PFSK-1 (cell line): ENCODE results near the gene HCRTR1.

ENCODE experiments used
- POLR2AphosphoS5 ChIP-seq: IDR thresholded peaks from 2 replicates; pipeline ENCODE4 v1.6.1; 2012; ENCODE audit warnings: low read depth, mild to moderate bottlenecking, control low read depth, low read length, moderate library complexity
- TAF1 ChIP-seq: IDR thresholded peaks from 2 replicates; pipeline ENCODE4 v1.6.1; 2012; ENCODE audit warnings: low read length, control low read depth, borderline replicate concordance; ENCODE audit not compliant: insufficient read depth
- TF ChIP-seq, protein P1 (sequence below), 2 experiments: IDR thresholded peaks; 2 replicates each; pipeline versions ENCODE4 v1.6.1 to v1.8.0; 2011 to 2012; ENCODE audit warnings: low read depth in 2 of 2, low read length in 2 of 2, control low read depth in 1 of 2, inconsistent platforms in 1 of 2, mild to moderate bottlenecking in 1 of 2, moderate library complexity in 1 of 2; ENCODE audit not compliant: insufficient read depth in 1 of 2

DNA sequence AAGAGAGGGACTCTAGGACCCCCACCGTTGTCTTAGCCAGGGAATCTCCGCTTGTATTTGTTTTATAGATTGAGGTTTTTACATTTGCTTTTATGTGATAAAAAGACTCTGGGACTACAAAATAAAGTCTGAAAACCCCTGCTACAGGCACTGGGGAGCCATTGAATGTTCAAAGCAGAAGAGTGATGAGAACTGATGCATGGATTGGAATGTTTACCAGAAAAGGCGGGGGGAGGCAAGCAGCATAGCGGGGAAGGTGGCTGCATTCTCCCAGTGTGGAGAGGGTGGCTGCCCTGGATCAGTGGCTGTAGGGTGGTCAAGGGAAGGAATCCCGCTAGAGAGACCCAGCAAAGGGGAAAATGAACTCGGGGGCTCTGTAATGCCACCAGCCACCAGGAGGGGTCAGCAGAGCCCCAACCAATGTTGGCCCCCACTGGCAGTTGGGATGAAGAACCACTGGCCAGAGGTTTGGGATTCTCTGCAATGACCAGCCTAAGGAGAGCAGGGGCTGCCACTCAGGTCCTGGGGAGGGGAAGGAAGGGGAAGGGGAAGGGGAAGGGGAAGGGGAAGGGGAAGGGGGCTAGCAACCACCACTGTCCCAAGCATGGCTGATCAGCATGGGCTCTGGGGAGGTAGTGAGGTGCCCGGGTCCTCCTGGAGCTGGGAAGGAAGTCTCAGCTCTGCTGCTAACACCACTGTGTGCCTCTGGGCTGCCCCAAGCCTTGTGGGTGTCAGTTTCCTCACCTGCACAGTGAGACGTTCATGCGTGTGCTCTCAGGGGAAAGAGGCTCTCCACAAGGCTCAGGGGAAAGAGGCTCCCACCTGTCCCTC is 46.3 kb downstream of the HCRTR1 start:
- TF ChIP-seq TAF1, result no peak
- no peak for TF ChIP-seq POLR2AphosphoS5
- TF ChIP-seq, protein P1, sequence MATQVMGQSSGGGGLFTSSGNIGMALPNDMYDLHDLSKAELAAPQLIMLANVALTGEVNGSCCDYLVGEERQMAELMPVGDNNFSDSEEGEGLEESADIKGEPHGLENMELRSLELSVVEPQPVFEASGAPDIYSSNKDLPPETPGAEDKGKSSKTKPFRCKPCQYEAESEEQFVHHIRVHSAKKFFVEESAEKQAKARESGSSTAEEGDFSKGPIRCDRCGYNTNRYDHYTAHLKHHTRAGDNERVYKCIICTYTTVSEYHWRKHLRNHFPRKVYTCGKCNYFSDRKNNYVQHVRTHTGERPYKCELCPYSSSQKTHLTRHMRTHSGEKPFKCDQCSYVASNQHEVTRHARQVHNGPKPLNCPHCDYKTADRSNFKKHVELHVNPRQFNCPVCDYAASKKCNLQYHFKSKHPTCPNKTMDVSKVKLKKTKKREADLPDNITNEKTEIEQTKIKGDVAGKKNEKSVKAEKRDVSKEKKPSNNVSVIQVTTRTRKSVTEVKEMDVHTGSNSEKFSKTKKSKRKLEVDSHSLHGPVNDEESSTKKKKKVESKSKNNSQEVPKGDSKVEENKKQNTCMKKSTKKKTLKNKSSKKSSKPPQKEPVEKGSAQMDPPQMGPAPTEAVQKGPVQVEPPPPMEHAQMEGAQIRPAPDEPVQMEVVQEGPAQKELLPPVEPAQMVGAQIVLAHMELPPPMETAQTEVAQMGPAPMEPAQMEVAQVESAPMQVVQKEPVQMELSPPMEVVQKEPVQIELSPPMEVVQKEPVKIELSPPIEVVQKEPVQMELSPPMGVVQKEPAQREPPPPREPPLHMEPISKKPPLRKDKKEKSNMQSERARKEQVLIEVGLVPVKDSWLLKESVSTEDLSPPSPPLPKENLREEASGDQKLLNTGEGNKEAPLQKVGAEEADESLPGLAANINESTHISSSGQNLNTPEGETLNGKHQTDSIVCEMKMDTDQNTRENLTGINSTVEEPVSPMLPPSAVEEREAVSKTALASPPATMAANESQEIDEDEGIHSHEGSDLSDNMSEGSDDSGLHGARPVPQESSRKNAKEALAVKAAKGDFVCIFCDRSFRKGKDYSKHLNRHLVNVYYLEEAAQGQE (IDR thresholded peaks at IDR 0.05; ENCODE audit: insufficient read depth in 1 of 2, low read depth in 2 of 2, low read length in 2 of 2), result no peak
